H1 (cell line): Measurements from ENCODE around the gene SLC26A9. TPM values are rescaled to one million over a fixed set of nuclear protein-coding genes. Genes with fewer than 3 reads are reported as not detected.

ENCODE experiments used
- ASH2L ChIP-seq: fragments of 200-600, 300-600 bp; sonication (generic); IDR thresholded peaks from one replicate; pipeline ENCODE4 v1.7.1; 2017; ENCODE audit warnings: low read length
- GTF2F1 ChIP-seq: IDR thresholded peaks from 2 replicates; pipeline ENCODE4 v1.6.1; 2012; ENCODE audit warnings: low read depth, low read length, improper control_type of control experiment, borderline replicate concordance
- KDM5A ChIP-seq: fragments of 200-600 bp; IDR thresholded peaks from 2 replicates; pipeline ENCODE4 v1.7.1; 2012; ENCODE audit warnings: mild to moderate bottlenecking, low read length, inconsistent platforms, mixed read lengths
- POU5F1 ChIP-seq: IDR thresholded peaks from 2 replicates; pipeline ENCODE4 v1.6.1; 2011; ENCODE audit warnings: low read depth, mild to moderate bottlenecking, low read length, moderate library complexity
- SP4 ChIP-seq: IDR thresholded peaks from 2 replicates; pipeline ENCODE4 v1.6.1; 2012; ENCODE audit warnings: low read length, inconsistent platforms
- polyA plus RNA-seq, 7 experiments: library from polyadenylated mRNA; depleted of rRNA in 3 of 7; stranded (reverse) in 5 of 7; unstranded in 2 of 7; fragments of >200 nt in 5 of 7; fragments of 200-250 nt in 2 of 7; gene quantifications; 1 replicate in 5 of 7; 2 replicates in 1 of 7; 4 replicates in 1 of 7; pipeline versions ENCODE4 v1.2.1 to v1.2.3, GENCODE V29; 2011 to 2013; ENCODE audit warnings: missing spikeins in 2 of 7, mixed read lengths in 2 of 7
- total RNA-seq: library from RNA; stranded (reverse); fragmentation: NEBNext Ultra II Directional; extraction: Animal tissue kit (Norgen Biotek cat#: 25700); gene quantifications from 2 replicates; pipeline ENCODE4 v1.2.1, GENCODE V29; 2021
- TF ChIP-seq, protein P1 (sequence below): IDR thresholded peaks from 2 replicates; pipeline ENCODE4 v1.6.1; 2012; ENCODE audit warnings: low read length, inconsistent platforms

Gene SLC26A9
- total and polyA plus RNA-seq, 2 of the 8 experiments (the other 6 are each of a cell fraction or from before 2014, with no cell fraction given), result not detected

DNA sequence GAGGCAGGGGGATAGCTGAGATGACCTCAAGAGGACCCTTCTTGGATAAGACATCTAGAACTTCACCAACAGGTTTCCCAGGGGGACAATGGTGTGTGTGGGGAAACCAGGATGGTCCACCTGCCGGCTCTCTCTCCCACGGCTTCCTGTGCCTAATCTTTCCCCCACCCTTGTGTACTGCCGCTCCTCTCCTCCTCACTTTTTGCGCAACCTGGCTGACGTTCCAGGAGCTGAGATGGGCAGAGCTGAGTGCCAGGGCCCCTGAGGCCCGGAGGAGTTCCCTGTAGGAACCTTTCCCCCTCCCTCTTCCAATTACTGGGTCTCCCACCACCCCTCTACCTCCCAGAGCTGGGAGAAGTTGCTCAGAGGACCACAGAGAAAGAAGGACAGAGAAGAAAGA is 6.9 kb downstream of the SLC26A9 start (continued):
- TF ChIP-seq GTF2F1 (no peak), POU5F1 (no peak), SP4 (no peak), KDM5A (no peak), ASH2L (no peak)
- TF ChIP-seq, protein P1, sequence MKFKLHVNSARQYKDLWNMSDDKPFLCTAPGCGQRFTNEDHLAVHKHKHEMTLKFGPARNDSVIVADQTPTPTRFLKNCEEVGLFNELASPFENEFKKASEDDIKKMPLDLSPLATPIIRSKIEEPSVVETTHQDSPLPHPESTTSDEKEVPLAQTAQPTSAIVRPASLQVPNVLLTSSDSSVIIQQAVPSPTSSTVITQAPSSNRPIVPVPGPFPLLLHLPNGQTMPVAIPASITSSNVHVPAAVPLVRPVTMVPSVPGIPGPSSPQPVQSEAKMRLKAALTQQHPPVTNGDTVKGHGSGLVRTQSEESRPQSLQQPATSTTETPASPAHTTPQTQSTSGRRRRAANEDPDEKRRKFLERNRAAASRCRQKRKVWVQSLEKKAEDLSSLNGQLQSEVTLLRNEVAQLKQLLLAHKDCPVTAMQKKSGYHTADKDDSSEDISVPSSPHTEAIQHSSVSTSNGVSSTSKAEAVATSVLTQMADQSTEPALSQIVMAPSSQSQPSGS, result no peak
